Stimulated activated CD8-positive, alpha-beta memory T cell treated with anti-CD3 and anti-CD28 coated beads, Interleukin-2, amount 100 ng/mL, for 1 hour (primary cell): Measurements from ENCODE around the gene OSM.
"Not testable (repeated sequence)": the region's sequence is repeated elsewhere in the genome, so short reads cannot be mapped to it uniquely, and the experiment has no call there.

Experiments used
- DNase-seq, 2 donors: peaks; one replicate each; pipeline ENCODE4 v3.0.0-alpha.2; 2020; ENCODE audit warnings: low read depth in 2 of 2

OSM gene

GRCh38 chr22:30226192-30226832 lies 40.3 kb downstream of the OSM start:
- no peak for DNase-seq

GRCh38 chr22:30225220-30225927 lies 41.3 kb downstream of the OSM start:
- DNase-seq = no peak

GRCh38 chr22:30224161-30224857 lies 42.3 kb downstream of the OSM start:
- no peak for DNase-seq

GRCh38 chr22:30223303-30223702 lies 43.3 kb downstream of the OSM start:
- no peak for DNase-seq

GRCh38 chr22:30222321-30222720 lies 44.3 kb downstream of the OSM start:
- no peak for DNase-seq

GRCh38 chr22:30221121-30221992 lies 45.3 kb downstream of the OSM start:
- DNase-seq = peak; percentile 24 to 36

- no peak for DNase-seq
Observed at GRCh38 chr22:30220338-30221012, 46.2 kb downstream of the OSM start.

- DNase-seq = no peak
Observed at GRCh38 chr22:30219668-30220278, 46.9 kb downstream of the OSM start.

- no peak for DNase-seq
Observed at GRCh38 chr22:30219049-30219654, 47.5 kb downstream of the OSM start.

- DNase-seq = no peak
Observed at GRCh38 chr22:30217698-30218560, 48.7 kb downstream of the OSM start.

GRCh38 chr22:30216710-30217109 lies 49.9 kb downstream of the OSM start:
- no peak for DNase-seq

- not testable (repeated sequence) for DNase-seq
Observed at GRCh38 chr22:30216272-30216671, 50.4 kb downstream of the OSM start.

GRCh38 chr22:30214703-30215407 lies 51.8 kb downstream of the OSM start:
- no peak for DNase-seq

- no peak for DNase-seq
Observed at GRCh38 chr22:30212996-30213441, 53.6 kb downstream of the OSM start.
